ENCODE results near the gene NOTCH1.

The NOTCH1 gene

GRCh38 chr9:136572003-136572827, 26.4 kb upstream of the NOTCH1 start:
- Histone ChIP-seq H4K8ac (ENCODE audit: low read depth, low read length) (peak overlapping the region; percentile 6), H3K4me3 (ENCODE audit: low read depth, low read length) (no peak overlapping the region), H3K9ac (ENCODE audit: low read length) (no peak overlapping the region), H2BK120ac (ENCODE audit: insufficient read depth, low read length, poor library complexity) (peak overlapping the region; percentile 52), H3K4me2 (ENCODE audit: low read length) (peak overlapping the region; percentile 41), H3K4ac (ENCODE audit: low read depth, low read length) (no peak overlapping the region), H3K79me1 (ENCODE audit: low read length) (peaks cover 31% of the 10 kb centered on the region), H3K14ac (ENCODE audit: low read length) (peak overlapping the region; percentile 59), H3K18ac (ENCODE audit: low read length) (peak overlapping the region; percentile 52), H2AFZ (ENCODE audit: insufficient read depth, low read length, poor library complexity) (peak overlapping the region; percentile 5), H4K12ac (ENCODE audit: low read depth, low read length) (no peak overlapping the region), H2AK5ac (ENCODE audit: low read length) (peak overlapping the region; percentile 22), H3K79me2 (ENCODE audit: control insufficient read depth, insufficient read depth, low read length, poor library complexity) (peaks cover 7% of the 10 kb centered on the region), H3K4me1 (ENCODE audit: control insufficient read depth in 1 of 2, insufficient read depth in 2 of 2, low read length in 2 of 2) (peaks cover 41 to 44% of the 10 kb centered on the region in 2 experiments), H3K27ac (ENCODE audit: low read depth, low read length) (peak overlapping the region; percentile 25), H3K36me3 (ENCODE audit: control insufficient read depth in 1 of 2, insufficient read depth in 2 of 2, low read length in 2 of 2) (no peaks in the 10 kb centered on the region), H2BK5ac (ENCODE audit: low read depth, low read length, poor library complexity) (no peak overlapping the region), H3K23ac (ENCODE audit: low read length) (no peak overlapping the region), H4K91ac (ENCODE audit: low read depth, low read length) (peak overlapping the region; percentile 52), H2BK12ac (ENCODE audit: low read length) (peak overlapping the region; percentile 86), H3K9me3 (ENCODE audit: insufficient read depth, low read depth, low read length) (peaks cover 5% of the 10 kb centered on the region), H3K27me3 (ENCODE audit: insufficient read depth, low read length) (no peaks in the 10 kb centered on the region)
- WGBS (ENCODE audit: extremely low coverage, insufficient coverage, insufficient read length), result no CpG with 5 or more reads among the region's 17 CpGs
- no peak for DNase-seq

GRCh38 chr9:136571531-136571930, 25.7 kb upstream of the NOTCH1 start:
- peak overlapping the region; percentile 86 for H2BK12ac ChIP-seq (ENCODE audit: low read length)
- WGBS (ENCODE audit: extremely low coverage, insufficient coverage, insufficient read length), result no CpG with 5 or more reads among the region's 14 CpGs
- peak overlapping the region; percentile 31 for H3K4me2 ChIP-seq (ENCODE audit: low read length)
- peaks cover 5% of the 10 kb centered on the region for H3K9me3 ChIP-seq (ENCODE audit: insufficient read depth, low read depth, low read length)
- no peak overlapping the region for H4K8ac ChIP-seq (ENCODE audit: low read depth, low read length)
- peaks cover 7% of the 10 kb centered on the region for H3K79me2 ChIP-seq (ENCODE audit: control insufficient read depth, insufficient read depth, low read length, poor library complexity)
- H2BK120ac ChIP-seq (ENCODE audit: insufficient read depth, low read length, poor library complexity), result peak overlapping the region; percentile 52
- no peak overlapping the region for H3K9ac ChIP-seq (ENCODE audit: low read length)
- peak overlapping the region; percentile 59 for H3K14ac ChIP-seq (ENCODE audit: low read length)
- peaks cover 41 to 44% of the 10 kb centered on the region in 2 experiments for H3K4me1 ChIP-seq (ENCODE audit: control insufficient read depth in 1 of 2, insufficient read depth in 2 of 2, low read length in 2 of 2)
- no peak for DNase-seq
- peak overlapping the region; percentile 5 for H2AFZ ChIP-seq (ENCODE audit: insufficient read depth, low read length, poor library complexity)
- no peaks in the 10 kb centered on the region for H3K36me3 ChIP-seq (ENCODE audit: control insufficient read depth in 1 of 2, insufficient read depth in 2 of 2, low read length in 2 of 2)
- no peak overlapping the region for H3K4ac ChIP-seq (ENCODE audit: low read depth, low read length)
- H3K27ac ChIP-seq (ENCODE audit: low read depth, low read length), result no peak overlapping the region
- H3K23ac ChIP-seq (ENCODE audit: low read length), result no peak overlapping the region
- H2BK5ac ChIP-seq (ENCODE audit: low read depth, low read length, poor library complexity), result peak overlapping the region; percentile 8
- H3K27me3 ChIP-seq (ENCODE audit: insufficient read depth, low read length), result no peaks in the 10 kb centered on the region
- H4K12ac ChIP-seq (ENCODE audit: low read depth, low read length), result no peak overlapping the region
- peaks cover 31% of the 10 kb centered on the region for H3K79me1 ChIP-seq (ENCODE audit: low read length)
- peak overlapping the region; percentile 52 for H3K18ac ChIP-seq (ENCODE audit: low read length)
- H3K4me3 ChIP-seq (ENCODE audit: low read depth, low read length), result no peak overlapping the region
- peak overlapping the region; percentile 52 for H4K91ac ChIP-seq (ENCODE audit: low read depth, low read length)
- peak overlapping the region; percentile 60 for H2AK5ac ChIP-seq (ENCODE audit: low read length)

- Histone ChIP-seq H3K4me3 (ENCODE audit: low read depth, low read length) (no peak overlapping the region), H3K23ac (ENCODE audit: low read length) (no peak overlapping the region), H2BK12ac (ENCODE audit: low read length) (peak overlapping the region; percentile 93), H3K18ac (ENCODE audit: low read length) (peak overlapping the region; percentile 58), H3K27ac (ENCODE audit: low read depth, low read length) (no peak overlapping the region), H3K79me2 (ENCODE audit: control insufficient read depth, insufficient read depth, low read length, poor library complexity) (peaks cover 7% of the 10 kb centered on the region), H2BK5ac (ENCODE audit: low read depth, low read length, poor library complexity) (peak overlapping the region; percentile 35), H4K91ac (ENCODE audit: low read depth, low read length) (peak overlapping the region; percentile 52), H3K79me1 (ENCODE audit: low read length) (peaks cover 31% of the 10 kb centered on the region), H4K12ac (ENCODE audit: low read depth, low read length) (no peak overlapping the region), H2AK5ac (ENCODE audit: low read length) (peak overlapping the region; percentile 90), H3K4me2 (ENCODE audit: low read length) (no peak overlapping the region), H3K9ac (ENCODE audit: low read length) (no peak overlapping the region), H3K4me1 (ENCODE audit: control insufficient read depth in 1 of 2, insufficient read depth in 2 of 2, low read length in 2 of 2) (peaks cover 41 to 44% of the 10 kb centered on the region in 2 experiments), H2AFZ (ENCODE audit: insufficient read depth, low read length, poor library complexity) (no peak overlapping the region), H2BK120ac (ENCODE audit: insufficient read depth, low read length, poor library complexity) (peak overlapping the region; percentile 52), H3K27me3 (ENCODE audit: insufficient read depth, low read length) (no peaks in the 10 kb centered on the region), H3K14ac (ENCODE audit: low read length) (peak overlapping the region; percentile 71), H3K4ac (ENCODE audit: low read depth, low read length) (peak overlapping the region; percentile 17), H3K36me3 (ENCODE audit: control insufficient read depth in 1 of 2, insufficient read depth in 2 of 2, low read length in 2 of 2) (no peaks in the 10 kb centered on the region), H4K8ac (ENCODE audit: low read depth, low read length) (peak overlapping the region; percentile 37), H3K9me3 (ENCODE audit: insufficient read depth, low read depth, low read length) (peaks cover 5% of the 10 kb centered on the region)
- DNase-seq, result no peak
- no CpG with 5 or more reads among the region's 19 CpGs for WGBS (ENCODE audit: extremely low coverage, insufficient coverage, insufficient read length)
Observed at GRCh38 chr9:136570916-136571315, 25.1 kb upstream of the NOTCH1 start.

GRCh38 chr9:136570191-136570845, 24.5 kb upstream of the NOTCH1 start:
- Histone ChIP-seq H3K36me3 (ENCODE audit: control insufficient read depth in 1 of 2, insufficient read depth in 2 of 2, low read length in 2 of 2) (no peaks in the 10 kb centered on the region), H3K79me1 (ENCODE audit: low read length) (peaks cover 28% of the 10 kb centered on the region), H4K12ac (ENCODE audit: low read depth, low read length) (no peak overlapping the region), H3K23ac (ENCODE audit: low read length) (no peak overlapping the region), H2AFZ (ENCODE audit: insufficient read depth, low read length, poor library complexity) (no peak overlapping the region), H2BK12ac (ENCODE audit: low read length) (peak overlapping the region; percentile 93), H3K14ac (ENCODE audit: low read length) (peak overlapping the region; percentile 40), H3K4me2 (ENCODE audit: low read length) (no peak overlapping the region), H3K9me3 (ENCODE audit: insufficient read depth, low read depth, low read length) (peaks cover 5% of the 10 kb centered on the region), H3K18ac (ENCODE audit: low read length) (peak overlapping the region; percentile 58), H3K4ac (ENCODE audit: low read depth, low read length) (no peak overlapping the region), H3K79me2 (ENCODE audit: control insufficient read depth, insufficient read depth, low read length, poor library complexity) (peaks cover 7% of the 10 kb centered on the region), H2BK120ac (ENCODE audit: insufficient read depth, low read length, poor library complexity) (peak overlapping the region; percentile 52), H3K9ac (ENCODE audit: low read length) (no peak overlapping the region), H2BK5ac (ENCODE audit: low read depth, low read length, poor library complexity) (no peak overlapping the region), H2AK5ac (ENCODE audit: low read length) (peak overlapping the region; percentile 90), H4K8ac (ENCODE audit: low read depth, low read length) (no peak overlapping the region), H4K91ac (ENCODE audit: low read depth, low read length) (peak overlapping the region; percentile 52), H3K27ac (ENCODE audit: low read depth, low read length) (no peak overlapping the region), H3K4me1 (ENCODE audit: control insufficient read depth in 1 of 2, insufficient read depth in 2 of 2, low read length in 2 of 2) (peaks cover 39% of the 10 kb centered on the region in 2 experiments), H3K4me3 (ENCODE audit: low read depth, low read length) (no peak overlapping the region), H3K27me3 (ENCODE audit: insufficient read depth, low read length) (no peaks in the 10 kb centered on the region)
- no peak for DNase-seq
- WGBS (ENCODE audit: extremely low coverage, insufficient coverage, insufficient read length), result no CpG with 5 or more reads among the region's 18 CpGs
